ENCODE data around the gene LCA5. TPM values are rescaled to one million over a fixed set of nuclear protein-coding genes. Genes with fewer than 3 reads are reported as not detected.
"Not testable (repeated sequence)": the region's sequence is repeated elsewhere in the genome, so short reads cannot be mapped to it uniquely, and the experiment has no call there.

LCA5 gene
- polyA plus RNA-seq, 3 donors from 2014 or later, result not detected

DNA sequence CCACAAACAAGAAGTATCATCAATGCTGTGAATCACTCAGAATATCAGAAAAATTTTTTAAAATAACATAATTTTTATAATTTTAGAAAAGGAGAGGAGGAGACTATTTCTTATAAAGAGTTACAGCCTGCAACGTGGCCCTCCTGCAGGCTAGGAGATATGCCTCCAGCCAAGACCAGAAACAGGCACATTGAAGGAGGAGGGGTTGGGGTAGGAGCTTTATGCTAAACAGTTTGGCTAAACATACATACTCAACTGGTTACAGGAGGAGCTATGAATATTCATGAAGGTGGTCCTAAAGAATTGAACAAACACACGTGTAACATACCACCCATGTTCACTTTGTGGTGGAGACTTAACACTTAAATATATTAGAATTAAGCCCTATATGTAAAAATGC lies 14.2 kb upstream of the LCA5 start:
- Mint-ChIP-seq H3K27me3 (ENCODE audit: low read depth in 3 of 3) (peaks cover 0 to under 1% (median 0%) of the 10 kb centered on the region in 3 donors), H3K4me1 (no peaks in the 10 kb centered on the region), H3K9me3 (no peaks in the 10 kb centered on the region), H3K4me3 (no peak overlapping the region), H3K36me3 (no peaks in the 10 kb centered on the region), H3K27ac (no peak overlapping the region)
- DNase-seq, result no peak

DNA sequence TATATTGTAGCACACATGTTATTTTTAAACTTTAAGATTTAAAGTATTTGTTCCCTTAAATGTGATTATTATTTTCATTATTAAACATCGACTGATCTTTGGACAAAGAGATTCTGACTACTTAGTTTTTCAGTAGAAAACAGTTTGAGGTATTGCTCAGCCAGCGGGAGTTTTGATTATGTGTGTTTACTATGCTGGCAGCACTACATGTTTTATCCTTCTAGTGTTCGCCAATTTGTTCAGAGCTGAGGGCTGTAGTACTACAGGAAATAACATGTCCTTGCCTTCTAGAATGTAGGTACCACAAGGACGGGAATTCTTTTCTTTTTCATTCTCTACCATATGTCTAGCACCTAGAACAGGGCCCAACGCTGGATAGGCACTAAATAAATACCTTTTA lies 11.1 kb upstream of the LCA5 start:
- H3K4me3 Mint-ChIP-seq, result no peak overlapping the region
- peaks cover 2 to 8% of the 10 kb centered on the region in 2 donors for H3K4me1 Mint-ChIP-seq
- DNase-seq, result no peak
- peaks cover 0 to 2% (median 1%) of the 10 kb centered on the region in 3 donors for H3K27me3 Mint-ChIP-seq (ENCODE audit: low read depth in 3 of 3)
- H3K9me3 Mint-ChIP-seq, result no peaks in the 10 kb centered on the region
- H3K36me3 Mint-ChIP-seq, result no peaks in the 10 kb centered on the region
- H3K27ac Mint-ChIP-seq, result no peak overlapping the region

DNA sequence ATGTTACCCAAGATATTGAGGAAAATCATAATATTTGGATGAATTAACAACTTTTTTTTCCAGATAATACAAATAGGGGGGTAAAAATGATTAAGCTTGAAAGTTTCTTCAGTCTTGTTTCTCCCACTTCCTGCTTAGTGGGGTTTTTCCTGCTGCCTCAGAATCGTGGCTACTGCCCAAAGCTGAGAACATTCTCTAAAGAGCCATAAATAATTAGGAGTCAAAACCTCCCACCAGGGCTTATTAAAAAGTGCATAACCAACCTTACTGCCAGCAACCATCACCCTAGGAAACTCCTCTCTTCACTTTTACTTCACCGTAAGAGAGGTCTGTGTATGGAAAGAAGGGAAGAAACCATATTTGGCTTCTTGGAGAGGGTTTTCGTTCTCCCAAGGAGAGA lies 9.0 kb upstream of the LCA5 start:
- Mint-ChIP-seq H3K4me3 (no peak overlapping the region), H3K27me3 (ENCODE audit: low read depth in 3 of 3) (peaks cover 0 to 2% (median 1%) of the 10 kb centered on the region in 3 donors), H3K9me3 (peaks cover 0 to 4% (median 0%) of the 10 kb centered on the region in 6 donors)

DNA sequence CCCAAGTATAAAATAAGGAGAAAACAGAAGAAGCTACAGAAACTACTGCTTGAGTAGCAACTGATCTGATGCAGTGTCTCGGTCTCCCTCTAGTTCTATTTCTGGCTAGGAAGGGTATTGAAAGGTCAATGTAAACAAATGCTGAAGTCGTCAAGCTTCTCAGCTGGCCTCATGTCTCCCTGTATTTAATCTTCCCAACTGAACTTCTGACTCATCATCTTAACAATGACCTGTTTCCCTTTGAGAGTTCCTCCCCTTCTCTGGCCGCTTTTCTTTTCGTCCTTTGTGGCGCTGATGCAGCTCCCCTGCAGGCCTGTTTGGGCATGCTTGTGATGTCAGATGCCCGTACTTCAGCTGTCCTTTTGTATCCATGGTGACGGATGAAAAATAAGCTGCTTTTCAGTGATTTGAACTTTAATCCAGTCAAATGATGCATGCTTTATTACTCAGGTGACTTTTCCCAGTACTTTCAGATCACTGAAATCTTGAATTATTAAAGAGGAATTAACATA lies 7.8 kb upstream of the LCA5 start:
- DNase-seq, result peak in 1 of 3 donors; percentile 2
- peak overlapping the region in 1 of 5 donors; percentile 45 for H3K4me3 Mint-ChIP-seq
- H3K9me3 Mint-ChIP-seq, result peaks cover 0 to 4% (median 0%) of the 10 kb centered on the region in 6 donors
- H3K36me3 Mint-ChIP-seq, result peaks cover 0 to 4% (median 0%) of the 10 kb centered on the region in 3 donors
- H3K27me3 Mint-ChIP-seq (ENCODE audit: low read depth in 3 of 3), result peaks cover 1 to 4% (median 2%) of the 10 kb centered on the region in 3 donors
- peaks cover 2 to 8% of the 10 kb centered on the region in 2 donors for H3K4me1 Mint-ChIP-seq
- no peak overlapping the region for H3K27ac Mint-ChIP-seq

More for the DNA sequence above, 9.0 kb upstream of the LCA5 start:
- Mint-ChIP-seq H3K36me3 (no peaks in the 10 kb centered on the region), H3K4me1 (peaks cover 2 to 8% of the 10 kb centered on the region in 2 donors), H3K27ac (no peak overlapping the region)
- no peak for DNase-seq

DNA sequence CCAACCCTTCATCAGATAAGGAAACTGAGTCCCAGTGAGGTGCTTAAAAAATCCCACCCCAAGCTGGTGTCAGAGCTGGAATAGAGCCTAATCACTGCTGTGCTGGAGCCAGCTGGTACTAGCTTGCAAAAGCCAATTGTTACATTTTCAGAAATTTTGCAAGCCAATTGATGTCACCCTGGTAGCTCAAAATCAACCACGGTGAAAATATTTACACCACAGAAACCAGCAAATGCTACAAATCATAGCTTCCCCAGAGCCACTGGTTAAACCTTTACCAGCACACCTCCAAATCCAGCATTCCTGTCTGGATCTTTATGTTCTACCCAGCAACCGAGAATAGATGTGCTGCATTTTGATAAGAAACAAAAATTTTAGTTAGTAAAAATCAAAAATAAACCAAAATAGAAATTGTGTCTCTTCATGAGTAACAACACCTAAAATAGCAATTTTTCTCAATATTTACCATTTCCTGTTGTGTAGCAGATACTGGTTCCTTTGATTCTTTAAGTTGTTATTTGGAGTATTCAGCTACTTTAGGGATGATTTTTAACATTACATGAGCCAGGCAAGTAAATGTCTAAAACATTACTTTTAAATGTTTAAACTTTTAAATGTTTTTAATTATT lies 7.2 kb upstream of the LCA5 start:
- no peak overlapping the region for H3K27ac Mint-ChIP-seq
- H3K4me3 Mint-ChIP-seq, result no peak overlapping the region
- peaks cover 2 to 8% of the 10 kb centered on the region in 2 donors for H3K4me1 Mint-ChIP-seq

DNA sequence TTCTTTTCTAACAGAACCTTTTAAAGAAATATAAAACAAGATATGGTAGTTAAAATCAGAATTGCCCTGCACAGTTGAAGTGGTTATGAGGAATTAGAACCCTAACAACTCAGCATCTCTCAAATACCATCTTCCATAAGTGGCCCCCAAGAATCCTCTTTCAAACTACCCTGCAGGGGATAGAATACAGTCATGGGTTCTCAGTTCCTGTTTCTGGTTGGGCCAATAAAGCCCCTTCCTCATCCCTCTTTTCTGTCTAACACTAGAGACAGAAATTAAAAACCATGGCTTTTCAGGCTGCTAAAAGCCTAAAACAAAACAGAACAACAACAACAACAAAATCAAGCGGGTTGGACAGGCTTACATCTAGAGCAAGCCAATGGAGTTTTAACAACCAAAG lies 6.7 kb upstream of the LCA5 start:
- Mint-ChIP-seq H3K27me3 (ENCODE audit: low read depth in 3 of 3) (peaks cover 1 to 5% (median 5%) of the 10 kb centered on the region in 3 donors), H3K36me3 (peaks cover 0 to 4% (median 0%) of the 10 kb centered on the region in 3 donors)

More for the DNA sequence above, 7.2 kb upstream of the LCA5 start:
- Mint-ChIP-seq H3K9me3 (peaks cover 0 to 4% (median 0%) of the 10 kb centered on the region in 6 donors), H3K36me3 (peaks cover 0 to 4% (median 0%) of the 10 kb centered on the region in 3 donors), H3K27me3 (ENCODE audit: low read depth in 3 of 3) (peaks cover 1 to 5% (median 5%) of the 10 kb centered on the region in 3 donors)
- DNase-seq, result no peak

DNA sequence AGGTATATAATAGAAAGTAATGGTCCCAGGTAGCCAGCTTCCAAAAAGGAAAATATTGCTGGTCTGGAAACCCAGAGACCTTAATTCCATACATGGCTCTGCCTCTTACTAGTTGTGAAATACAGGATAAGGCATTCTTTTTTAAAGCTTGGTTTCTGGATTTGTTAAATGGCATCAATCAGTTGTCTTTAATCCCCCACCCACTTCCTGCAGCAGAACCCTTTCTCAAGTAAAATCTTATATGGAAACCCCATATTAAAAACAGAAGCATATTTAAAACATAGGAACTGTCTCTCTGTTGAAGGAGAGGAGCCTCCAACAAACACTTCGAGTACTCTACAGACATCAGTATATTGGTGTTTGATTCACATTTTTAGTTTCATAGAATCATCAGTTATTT lies 6.2 kb upstream of the LCA5 start:
- Mint-ChIP-seq H3K27ac (no peak overlapping the region), H3K4me1 (peaks cover 2 to 8% of the 10 kb centered on the region in 2 donors), H3K27me3 (ENCODE audit: low read depth in 3 of 3) (peaks cover 1 to 5% (median 5%) of the 10 kb centered on the region in 3 donors), H3K9me3 (peaks cover 0 to 4% (median 0%) of the 10 kb centered on the region in 6 donors), H3K36me3 (peaks cover 0 to 4% (median 0%) of the 10 kb centered on the region in 3 donors), H3K4me3 (no peak overlapping the region)
- no peak for DNase-seq

More for the DNA sequence above, 6.7 kb upstream of the LCA5 start:
- Mint-ChIP-seq H3K9me3 (peaks cover 0 to 4% (median 0%) of the 10 kb centered on the region in 6 donors), H3K4me1 (peaks cover 2 to 8% of the 10 kb centered on the region in 2 donors), H3K4me3 (no peak overlapping the region), H3K27ac (no peak overlapping the region)
- no peak for DNase-seq

DNA sequence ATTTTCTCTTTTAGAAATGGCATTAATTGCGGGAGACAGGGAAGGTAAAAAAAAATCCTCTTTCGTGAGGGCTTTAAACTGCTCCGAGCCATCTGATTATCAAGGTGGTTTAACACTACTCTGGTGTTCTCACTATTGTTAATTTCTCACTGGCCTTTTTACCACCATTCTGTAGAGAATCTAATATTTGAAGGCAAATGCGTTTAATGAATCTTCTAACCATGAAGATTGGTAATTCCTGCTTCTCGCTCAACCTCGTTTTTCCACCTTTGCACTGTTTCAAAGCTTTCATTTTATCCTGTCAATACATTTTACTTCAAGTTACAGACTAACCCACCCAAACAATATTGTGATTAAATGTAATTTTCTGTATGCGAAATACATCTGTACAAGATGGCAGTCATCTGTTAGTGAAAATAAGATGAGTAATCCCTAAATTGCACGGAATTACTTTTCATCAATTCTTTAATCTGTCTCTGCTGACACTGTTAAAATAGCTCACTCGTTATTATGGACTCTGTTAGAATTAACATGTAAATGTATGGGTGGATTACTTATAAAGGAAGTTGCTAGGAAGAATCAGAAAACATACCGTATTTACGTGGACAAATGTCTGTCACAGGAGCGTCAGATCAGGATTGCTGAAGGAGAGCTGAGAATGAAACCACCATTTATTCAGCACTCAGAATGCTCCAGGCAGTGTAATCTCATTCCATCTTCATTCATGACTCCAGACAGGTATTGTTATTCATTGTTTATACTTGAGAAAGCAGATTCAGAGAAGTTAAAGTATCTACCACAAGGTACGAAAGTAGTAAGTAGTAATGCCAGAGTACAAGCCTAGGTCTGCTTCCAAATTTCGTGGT lies 1.1 kb upstream of the LCA5 start:
- no peak for DNase-seq
- H3K4me3 Mint-ChIP-seq, result no peak overlapping the region
- no peak overlapping the region for H3K27ac Mint-ChIP-seq
- H3K9me3 Mint-ChIP-seq, result peaks cover 0 to 10% (median 0%) of the 10 kb centered on the region in 6 donors
- H3K36me3 Mint-ChIP-seq, result peaks cover 0 to 4% (median 0%) of the 10 kb centered on the region in 3 donors
- peaks cover 3 to 9% (median 5%) of the 10 kb centered on the region in 3 donors for H3K27me3 Mint-ChIP-seq (ENCODE audit: low read depth in 3 of 3)
- peaks cover 0 to 7% of the 10 kb centered on the region in 2 donors for H3K4me1 Mint-ChIP-seq

DNA sequence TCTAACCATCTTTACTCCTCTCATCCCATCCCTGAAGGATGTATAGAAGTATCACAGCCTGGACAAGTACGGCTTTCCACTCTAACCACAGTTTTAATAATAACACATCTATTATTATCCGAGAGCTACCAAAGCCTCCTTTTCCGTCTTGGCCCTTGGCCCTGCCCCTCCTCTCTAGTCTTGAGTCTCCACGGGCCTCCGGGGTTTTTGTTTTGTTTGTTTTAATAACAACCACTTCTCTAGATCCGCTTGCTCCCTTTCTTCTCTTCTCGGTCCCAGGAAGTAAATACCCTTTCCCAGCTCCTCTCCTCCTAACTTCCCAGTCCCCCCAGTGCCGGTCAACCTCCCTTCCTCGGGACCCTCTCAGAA lies 661 bp downstream of the LCA5 start:
- DNase-seq, result peak in 1 of 3 donors; percentile 1
- H3K27ac Mint-ChIP-seq, result no peak overlapping the region
- peaks cover 3 to 9% (median 5%) of the 10 kb centered on the region in 3 donors for H3K27me3 Mint-ChIP-seq (ENCODE audit: low read depth in 3 of 3)

DNA sequence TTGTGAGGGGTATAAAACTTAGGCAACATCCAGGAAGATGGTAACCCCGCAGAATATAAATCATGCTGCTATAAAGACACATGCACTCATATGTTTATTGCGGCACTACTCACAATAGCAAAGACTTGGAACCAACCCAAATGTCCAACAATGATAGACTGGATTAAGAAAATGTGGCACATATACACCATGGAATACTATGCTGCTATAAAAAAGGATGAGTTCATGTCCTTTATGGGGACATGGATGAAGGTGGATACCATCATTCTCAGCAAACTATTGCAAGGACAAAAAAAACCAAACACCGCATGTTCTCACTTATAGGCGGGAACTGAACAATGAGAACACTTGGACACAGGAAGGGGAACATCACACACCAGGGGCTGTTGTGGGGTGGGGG lies 7.7 kb downstream of the LCA5 start:
- DNase-seq; H3K4me3 Mint-ChIP-seq; H3K9me3 Mint-ChIP-seq; H3K36me3 Mint-ChIP-seq; H3K4me1 Mint-ChIP-seq; H3K27me3 Mint-ChIP-seq (ENCODE audit: low read depth in 3 of 3); H3K27ac Mint-ChIP-seq: not testable (repeated sequence)

More for the DNA sequence above, 661 bp downstream of the LCA5 start:
- peaks cover 0 to 4% (median 0%) of the 10 kb centered on the region in 3 donors for H3K36me3 Mint-ChIP-seq
- H3K4me1 Mint-ChIP-seq, result peaks cover 0 to 7% of the 10 kb centered on the region in 2 donors
- H3K4me3 Mint-ChIP-seq, result no peak overlapping the region
- peaks cover 0 to 6% (median 0%) of the 10 kb centered on the region in 6 donors for H3K9me3 Mint-ChIP-seq

DNA sequence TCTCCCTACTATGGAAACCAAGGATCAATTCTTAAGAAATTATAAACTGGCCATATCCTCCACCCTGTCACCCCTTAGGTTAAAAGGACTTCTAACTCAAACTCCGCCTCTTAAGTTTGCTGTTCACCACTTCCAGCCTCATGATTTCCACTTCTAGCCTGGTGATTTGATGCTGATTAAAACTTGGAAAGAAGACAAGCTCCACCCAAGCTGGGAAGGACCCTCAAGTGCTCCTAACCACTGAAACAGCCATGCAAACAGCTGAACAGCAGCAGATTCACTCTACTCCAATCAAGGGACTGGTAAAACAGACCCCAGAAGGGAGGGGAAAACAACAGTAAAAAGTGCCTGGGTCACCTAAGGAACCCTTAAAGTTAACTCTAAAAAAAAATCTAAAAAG lies 10.3 kb downstream of the LCA5 start:
- Mint-ChIP-seq H3K4me1 (no peaks in the 10 kb centered on the region), H3K27ac (no peak overlapping the region), H3K27me3 (ENCODE audit: low read depth in 3 of 3) (peaks cover 0 to 1% (median 0%) of the 10 kb centered on the region in 3 donors), H3K36me3 (no peaks in the 10 kb centered on the region), H3K9me3 (peaks cover 0 to 8% (median under 1%) of the 10 kb centered on the region in 6 donors), H3K4me3 (no peak overlapping the region)
- no peak for DNase-seq

DNA sequence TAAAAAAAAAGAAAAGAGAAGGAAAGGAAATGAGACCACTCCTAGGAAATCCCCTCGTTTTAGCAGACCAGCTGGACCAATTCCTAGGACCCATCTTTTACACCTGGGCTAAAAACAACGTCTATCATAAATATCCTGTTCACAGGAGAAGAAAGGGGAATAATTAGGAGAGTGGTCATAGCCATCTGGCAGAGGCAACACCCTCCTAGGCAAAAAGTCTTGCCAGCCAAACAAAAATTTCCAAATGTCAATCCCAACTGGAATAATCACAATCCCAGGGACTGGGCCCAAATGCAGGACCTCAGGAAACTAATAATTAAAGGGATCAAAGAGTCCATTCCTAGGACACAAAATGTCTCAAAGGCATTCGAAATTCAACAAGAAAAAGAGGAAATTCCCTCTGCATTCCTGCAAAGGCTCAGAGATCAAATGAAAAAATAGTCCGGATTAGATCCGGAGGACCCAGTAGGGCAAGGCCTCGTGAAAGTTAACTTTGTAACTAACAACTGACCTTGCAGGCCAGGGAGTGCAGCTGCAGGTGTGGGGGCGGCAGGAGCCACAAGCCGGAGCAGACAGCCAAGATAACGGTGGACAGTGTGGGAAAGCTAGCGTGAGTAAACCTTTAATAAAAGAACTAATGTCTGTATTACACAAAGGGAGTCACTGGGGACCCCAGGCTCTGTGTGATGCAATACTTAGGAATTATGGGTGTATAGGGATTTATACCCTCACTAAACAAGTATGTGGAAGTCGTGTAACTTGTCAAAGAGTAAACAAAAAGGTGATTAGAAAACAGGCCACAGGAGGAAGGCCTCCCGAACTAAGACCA lies 11.7 kb downstream of the LCA5 start:
- Mint-ChIP-seq H3K4me1 (no peaks in the 10 kb centered on the region), H3K36me3 (no peaks in the 10 kb centered on the region), H3K4me3 (no peak overlapping the region), H3K27me3 (ENCODE audit: low read depth in 3 of 3) (peaks cover 0 to 1% (median 0%) of the 10 kb centered on the region in 3 donors), H3K27ac (no peak overlapping the region), H3K9me3 (peaks cover 0 to 8% (median under 1%) of the 10 kb centered on the region in 6 donors)
- no peak for DNase-seq

DNA sequence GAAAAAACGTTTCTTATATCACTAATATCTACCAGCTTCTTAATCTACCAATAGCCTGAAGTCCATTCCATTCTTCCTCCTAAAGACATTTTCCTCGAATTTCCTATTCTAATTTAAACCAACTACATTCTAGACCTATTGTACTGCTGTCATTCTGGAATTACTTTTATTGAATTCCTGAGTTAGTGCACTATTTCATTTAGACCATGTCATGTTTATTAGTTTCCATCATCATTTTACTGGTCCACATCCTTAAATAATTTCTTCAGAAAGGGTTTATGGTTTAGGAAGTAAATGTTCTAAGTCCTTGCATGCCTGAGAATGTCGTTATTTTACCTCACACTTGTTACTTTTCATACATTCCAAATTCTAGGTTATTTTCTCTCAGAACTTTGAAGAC lies 13.2 kb downstream of the LCA5 start:
- H3K36me3 Mint-ChIP-seq, result no peaks in the 10 kb centered on the region
- no peaks in the 10 kb centered on the region for H3K4me1 Mint-ChIP-seq
- H3K4me3 Mint-ChIP-seq, result no peak overlapping the region
- H3K9me3 Mint-ChIP-seq, result peaks cover 0 to 8% (median under 1%) of the 10 kb centered on the region in 6 donors
- peaks cover 0 to 1% (median 0%) of the 10 kb centered on the region in 3 donors for H3K27me3 Mint-ChIP-seq (ENCODE audit: low read depth in 3 of 3)
- no peak overlapping the region for H3K27ac Mint-ChIP-seq
- no peak for DNase-seq
